OCI-LY7 (cell line): ENCODE results near the gene CCDC102B. TPM values are rescaled to one million over a fixed set of nuclear protein-coding genes. Genes with fewer than 3 reads are reported as not detected.

ENCODE experiments used
- BruUV-seq: library from RNA; stranded (reverse); fragments of 400-500 nt; replicated peaks from 2 replicates; lab custom pipeline; 2021; lab: Mats Ljungman, UMichigan
- CTCF ChIA-PET: fragments of 300-600 bp; sonication (Branson Sonifier 250); formaldehyde crosslinking; loops from one replicate; lab custom pipeline; 2022; ENCODE audit warnings: antibody characterized with exemption; ENCODE audit not compliant: unreplicated experiment; lab: Charles Lee
- POLR2A ChIA-PET: fragments of 300-600 bp; sonication (Branson Sonifier 250); formaldehyde crosslinking; loops from one replicate; lab custom pipeline; 2022; ENCODE audit warnings: antibody characterized with exemption; lab: Charles Lee
- DNase-seq: peaks from one replicate; pipeline ENCODE4 v3.0.0-alpha.2; 2015; ENCODE audit warnings: low spot score
- H2AFZ ChIP-seq: fragments of 200-600 bp; sonication (generic), shearing (Covaris generic); 2 replicates; pipeline ENCODE4 v1.6.1; 2014; ENCODE audit warnings: mild to moderate bottlenecking, antibody characterized with exemption, low read length, moderate library complexity
- H3K27ac ChIP-seq: fragments of 200-600 bp; sonication (generic); 2 replicates; pipeline ENCODE4 v1.5.1; 2014; ENCODE audit warnings: mixed run types, low read depth, mild to moderate bottlenecking, moderate library complexity, low read length, inconsistent platforms; ENCODE audit not compliant: poor library complexity, severe bottlenecking
- H3K36me3 ChIP-seq: fragments of 200-600 bp; sonication (generic); 2 replicates; pipeline ENCODE4 v1.6.1; 2014; ENCODE audit warnings: mild to moderate bottlenecking, antibody characterized with exemption, low read length, moderate library complexity, mixed read lengths; ENCODE audit not compliant: insufficient read depth
- H3K4me1 ChIP-seq: fragments of 200-600 bp; sonication (generic); 2 replicates; pipeline ENCODE4 v1.5.1; 2014; ENCODE audit warnings: mild to moderate bottlenecking, low read length; ENCODE audit not compliant: insufficient read depth, poor library complexity, severe bottlenecking
- H3K4me2 ChIP-seq: fragments of 200-600 bp; sonication (generic); 2 replicates; pipeline ENCODE4 v1.6.1; 2014; ENCODE audit warnings: mild to moderate bottlenecking, low read length
- H3K4me3 ChIP-seq: fragments of 200-600 bp; sonication (generic); 2 replicates; pipeline ENCODE4 v1.5.1; 2014; ENCODE audit warnings: mild to moderate bottlenecking, low read depth, low read length; ENCODE audit not compliant: poor library complexity, severe bottlenecking
- H3K79me2 ChIP-seq: fragments of 200-600 bp; sonication (generic); 2 replicates; pipeline ENCODE4 v1.6.1; 2016; ENCODE audit warnings: low read depth, mild to moderate bottlenecking, low read length, moderate library complexity, mixed read lengths; ENCODE audit not compliant: insufficient read depth
- H3K9me2 ChIP-seq: fragments of 200-600 bp; sonication (generic); 2 replicates; pipeline ENCODE4 v1.6.1; 2016; ENCODE audit warnings: mild to moderate bottlenecking, low read length, mixed read lengths; ENCODE audit not compliant: insufficient read depth
- H3K9me3 ChIP-seq: fragments of 200-600 bp; sonication (generic); 2 replicates; pipeline ENCODE4 v1.6.1; 2014; ENCODE audit warnings: mild to moderate bottlenecking, mixed run types, low read length, mixed read lengths
- H4K20me1 ChIP-seq: fragments of 200-600 bp; sonication (generic); 2 replicates; pipeline ENCODE4 v1.6.1; 2014; ENCODE audit warnings: mild to moderate bottlenecking, antibody characterized with exemption, low read length, moderate library complexity, mixed read lengths; ENCODE audit not compliant: insufficient read depth
- EZH2phosphoT487 ChIP-seq: fragments of 200-600 bp; sonication (generic); IDR thresholded peaks from 2 replicates; pipeline ENCODE4 v1.6.1; 2018; ENCODE audit warnings: low read depth, borderline replicate concordance, mild to moderate bottlenecking, mixed run types, antibody characterized with exemption, low read length, moderate library complexity, mixed read lengths
- intact Hi-C: fragments of 100-400 bp; cut with micrococcal nuclease; formaldehyde crosslinking; loops from one replicate; pipeline ENCODE4 v1.10.0; 2022; ENCODE audit not compliant: unreplicated experiment
- total RNA-seq, 2 experiments: library from RNA; depleted of rRNA in 1 of 2; stranded (reverse); fragments of >200 nt in 1 of 2; shearing (Covaris generic) in 1 of 2; gene quantifications; 2 replicates each; pipeline ENCODE4 v1.2.3, GENCODE V29; 2014 to 2022
- TF ChIP-seq, protein P1 (sequence below): fragments of 200-600 bp; sonication (generic); conservative IDR thresholded peaks from 2 replicates; pipeline ENCODE4 v1.5.1; 2014; ENCODE audit warnings: mild to moderate bottlenecking, antibody characterized with exemption, low read length, moderate library complexity, mixed read lengths

The CCDC102B gene
- total RNA-seq, 2 experiments from 2014 or later = 0.46 to 0.54 TPM

DNA sequence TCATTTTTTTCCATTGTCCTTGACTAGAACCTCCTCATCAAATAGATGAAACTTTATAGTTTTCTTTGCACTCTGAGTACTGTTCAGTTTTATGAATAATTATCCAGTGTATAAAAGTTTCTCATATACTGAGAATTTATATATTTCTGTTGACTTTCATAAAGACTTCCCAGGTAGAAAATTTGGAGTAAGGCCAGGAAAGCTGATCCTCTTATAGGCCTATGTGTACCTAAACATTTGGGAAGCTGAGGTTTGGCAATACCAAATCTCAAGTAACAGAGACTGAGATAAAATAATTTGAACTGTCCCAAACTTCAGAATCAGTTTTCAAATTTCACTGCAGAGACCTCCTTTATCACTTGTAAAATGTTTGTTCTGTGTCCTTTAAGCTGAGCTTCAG is 43.4 kb downstream of the CCDC102B start:
- no peaks in the 10 kb centered on the region for H3K4me1 ChIP-seq
- no peaks in the 10 kb centered on the region for H3K9me2 ChIP-seq
- no peaks in the 10 kb centered on the region for H4K20me1 ChIP-seq
- H3K4me3 ChIP-seq = no peak overlapping the region
- no peak overlapping the region for H2AFZ ChIP-seq
- no peak for DNase-seq
- BruUV-seq = no TSS peak
- no peaks in the 10 kb centered on the region for H3K79me2 ChIP-seq
- no peaks in the 10 kb centered on the region for H3K36me3 ChIP-seq
- intact Hi-C loops = no loop called here
- POLR2A ChIA-PET = no interaction called here
- CTCF ChIA-PET = no interaction called here
- TF ChIP-seq EZH2phosphoT487 = no peak
- TF ChIP-seq, protein P1, sequence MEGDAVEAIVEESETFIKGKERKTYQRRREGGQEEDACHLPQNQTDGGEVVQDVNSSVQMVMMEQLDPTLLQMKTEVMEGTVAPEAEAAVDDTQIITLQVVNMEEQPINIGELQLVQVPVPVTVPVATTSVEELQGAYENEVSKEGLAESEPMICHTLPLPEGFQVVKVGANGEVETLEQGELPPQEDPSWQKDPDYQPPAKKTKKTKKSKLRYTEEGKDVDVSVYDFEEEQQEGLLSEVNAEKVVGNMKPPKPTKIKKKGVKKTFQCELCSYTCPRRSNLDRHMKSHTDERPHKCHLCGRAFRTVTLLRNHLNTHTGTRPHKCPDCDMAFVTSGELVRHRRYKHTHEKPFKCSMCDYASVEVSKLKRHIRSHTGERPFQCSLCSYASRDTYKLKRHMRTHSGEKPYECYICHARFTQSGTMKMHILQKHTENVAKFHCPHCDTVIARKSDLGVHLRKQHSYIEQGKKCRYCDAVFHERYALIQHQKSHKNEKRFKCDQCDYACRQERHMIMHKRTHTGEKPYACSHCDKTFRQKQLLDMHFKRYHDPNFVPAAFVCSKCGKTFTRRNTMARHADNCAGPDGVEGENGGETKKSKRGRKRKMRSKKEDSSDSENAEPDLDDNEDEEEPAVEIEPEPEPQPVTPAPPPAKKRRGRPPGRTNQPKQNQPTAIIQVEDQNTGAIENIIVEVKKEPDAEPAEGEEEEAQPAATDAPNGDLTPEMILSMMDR = no peak
- H3K27ac ChIP-seq = no peak overlapping the region
- H3K9me3 ChIP-seq = no peaks in the 10 kb centered on the region
- no peak overlapping the region for H3K4me2 ChIP-seq

DNA sequence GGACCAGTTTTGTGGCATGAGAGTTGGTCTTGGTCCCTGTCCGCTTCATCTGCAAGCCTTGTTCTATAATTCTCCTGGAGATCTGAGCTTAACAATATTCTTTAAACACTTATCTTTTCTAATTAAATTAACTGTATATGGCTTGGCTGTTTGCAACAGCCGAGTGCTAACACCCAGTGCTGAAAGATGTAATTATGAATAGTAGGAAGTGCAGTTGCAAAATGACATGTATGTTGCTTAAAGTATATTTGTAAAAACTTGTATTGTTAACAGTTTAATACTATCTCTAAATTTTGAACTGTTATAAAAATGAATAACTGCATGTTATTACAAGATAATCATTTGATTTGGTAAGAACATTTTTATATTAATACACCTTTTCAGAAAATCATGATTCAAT is 45.1 kb downstream of the CCDC102B start:
- no peak for TF ChIP-seq EZH2phosphoT487
- TF ChIP-seq, protein P1 = no peak
- no peak overlapping the region for H3K4me2 ChIP-seq
- H3K27ac ChIP-seq = no peak overlapping the region
- H3K4me3 ChIP-seq = no peak overlapping the region
- no peak overlapping the region for H2AFZ ChIP-seq
- H3K36me3 ChIP-seq = no peaks in the 10 kb centered on the region
- POLR2A ChIA-PET = interaction anchor here (0.7 kb wide), 1 partner anchor 1827 kb away, joined by 6 read pairs; no protein-coding TSS in a partner anchor
- H3K9me3 ChIP-seq = no peaks in the 10 kb centered on the region
- H3K79me2 ChIP-seq = no peaks in the 10 kb centered on the region
- BruUV-seq = no TSS peak
- no peaks in the 10 kb centered on the region for H3K4me1 ChIP-seq
- no peaks in the 10 kb centered on the region for H4K20me1 ChIP-seq
- H3K9me2 ChIP-seq = no peaks in the 10 kb centered on the region
- intact Hi-C loops = no loop called here
- no peak for DNase-seq
- CTCF ChIA-PET = no interaction called here

DNA sequence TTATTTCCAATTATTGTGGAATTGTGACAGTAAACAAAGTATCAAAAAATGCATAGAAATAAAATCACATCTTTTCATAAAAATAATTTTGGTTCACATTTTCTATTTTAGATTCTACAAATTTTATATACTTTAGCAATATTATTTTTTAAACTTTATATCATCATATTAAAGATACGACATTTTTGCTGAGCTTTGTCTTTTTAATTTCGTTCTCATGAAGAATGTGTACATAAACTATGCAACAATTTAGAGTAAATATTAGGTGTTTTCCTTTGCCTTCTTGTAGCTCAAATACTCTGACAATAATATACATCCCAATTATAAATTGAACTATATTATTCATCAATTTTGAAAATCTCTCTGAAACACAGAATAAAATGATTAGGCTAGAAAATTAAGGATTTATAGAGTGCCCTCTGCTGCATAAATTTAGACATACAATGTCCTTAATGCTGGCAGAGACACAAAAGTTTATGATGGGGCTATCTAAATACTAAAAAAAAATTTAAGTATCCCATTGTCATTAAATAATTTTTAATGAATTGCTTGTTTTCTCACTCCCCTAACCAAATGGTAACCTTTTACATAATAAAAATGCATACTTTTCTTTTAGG is 45.7 kb downstream of the CCDC102B start:
- no peak overlapping the region for H3K27ac ChIP-seq
- BruUV-seq = no TSS peak
- DNase-seq = no peak
- H3K79me2 ChIP-seq = no peaks in the 10 kb centered on the region
- H3K9me3 ChIP-seq = no peaks in the 10 kb centered on the region
- intact Hi-C loops = no loop called here
- no peaks in the 10 kb centered on the region for H3K4me1 ChIP-seq
- POLR2A ChIA-PET = interaction anchor here (0.7 kb wide), 1 partner anchor 1828 kb away, joined by 6 read pairs; no protein-coding TSS in a partner anchor
- no peak overlapping the region for H3K4me2 ChIP-seq
- no peaks in the 10 kb centered on the region for H3K9me2 ChIP-seq
- H2AFZ ChIP-seq = no peak overlapping the region
- TF ChIP-seq, protein P1 = peak; percentile 34; the same call in 1 of the 2 replicates
- no peak for TF ChIP-seq EZH2phosphoT487
- no peaks in the 10 kb centered on the region for H4K20me1 ChIP-seq
- no peak overlapping the region for H3K4me3 ChIP-seq
- CTCF ChIA-PET = no interaction called here
- no peaks in the 10 kb centered on the region for H3K36me3 ChIP-seq
